NCI-H526 treated with DMSO at 0.1 percent for 48 hours (cell line): ENCODE data around the gene RNF130.
A peak's percentile ranks its signal among the peaks of the same experiment; 100 is the strongest.
"Not testable (repeated sequence)": the region's sequence is repeated elsewhere in the genome, so short reads cannot be mapped to it uniquely, and the experiment has no call there.

ENCODE experiments used
- DNase-seq: peaks from one replicate; lab custom pipeline; 2025; lab: John Stamatoyannopoulos, UW

RNF130 gene

DNA sequence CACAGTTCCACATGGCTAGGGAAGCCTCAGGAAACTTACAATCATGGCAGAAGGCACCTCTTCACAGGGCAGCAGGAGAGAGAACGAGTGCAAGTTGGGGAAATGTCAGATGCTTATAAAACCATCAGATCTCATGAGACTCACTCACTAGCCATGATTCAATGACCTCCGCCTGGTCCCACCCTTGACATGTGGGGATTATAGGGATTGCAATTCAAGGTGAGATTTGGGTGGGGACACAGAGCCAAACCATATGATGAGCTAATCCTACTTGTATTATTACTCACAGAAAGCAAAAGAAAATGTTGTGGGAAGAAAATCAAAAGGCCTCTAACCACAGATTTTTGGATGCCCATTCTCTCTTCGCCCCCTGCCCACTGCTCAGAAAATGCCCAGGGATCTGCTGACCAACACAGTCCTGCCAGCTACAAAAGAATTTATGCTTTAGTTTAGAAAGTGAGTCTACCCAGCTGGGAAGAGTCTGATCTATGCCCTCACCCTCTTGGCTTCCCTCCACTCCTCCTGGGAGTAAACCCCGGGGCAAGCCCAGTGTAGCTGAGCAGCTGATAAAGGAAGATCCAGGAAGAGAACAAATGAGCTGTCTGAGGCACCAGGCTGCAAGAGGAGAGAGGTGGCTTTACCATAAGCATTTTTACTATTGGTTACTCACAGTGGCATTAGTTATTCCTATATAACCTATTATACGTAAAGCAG, 53.1 kb downstream of the RNF130 start:
- DNase-seq = no peak

DNA sequence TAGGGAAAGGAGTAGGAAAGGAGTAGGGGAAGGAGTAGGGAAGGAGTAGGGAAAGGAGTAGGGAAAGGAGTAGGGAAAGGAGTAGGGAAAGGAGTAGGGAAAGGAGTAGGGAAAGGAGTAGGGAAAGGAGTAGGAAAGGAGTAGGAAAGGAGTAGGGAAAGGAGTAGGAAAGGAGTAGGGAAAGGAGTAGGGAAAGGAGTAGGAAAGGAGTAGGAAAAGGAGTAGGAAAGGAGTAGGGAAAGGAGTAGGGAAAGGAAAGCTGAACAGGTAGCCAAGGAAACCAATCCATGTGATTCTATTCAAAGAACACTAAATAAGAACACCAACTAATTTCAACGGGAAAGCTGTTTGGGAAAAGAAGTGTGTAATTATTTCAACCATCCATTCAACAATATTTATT, 56.0 kb downstream of the RNF130 start:
- not testable (repeated sequence) for DNase-seq

DNA sequence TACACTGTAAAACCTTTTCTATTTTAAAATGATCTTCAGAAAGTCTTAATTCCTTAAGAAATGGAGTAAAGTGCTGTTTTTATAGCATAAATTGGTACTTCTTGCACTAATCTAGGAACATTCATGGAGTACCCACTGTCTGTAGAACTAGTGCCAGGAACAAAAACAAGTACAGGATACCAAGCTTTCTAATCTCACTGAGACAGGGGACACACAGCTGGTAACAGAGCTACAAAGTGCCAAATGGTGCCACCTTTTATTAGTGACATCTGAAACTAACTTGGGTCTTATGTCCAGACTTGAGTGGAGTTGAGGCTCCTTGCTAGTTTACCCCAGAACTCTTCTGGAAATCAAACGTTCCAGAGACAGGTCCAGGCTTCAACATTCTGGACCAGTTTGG, 57.9 kb downstream of the RNF130 start:
- no peak for DNase-seq

DNA sequence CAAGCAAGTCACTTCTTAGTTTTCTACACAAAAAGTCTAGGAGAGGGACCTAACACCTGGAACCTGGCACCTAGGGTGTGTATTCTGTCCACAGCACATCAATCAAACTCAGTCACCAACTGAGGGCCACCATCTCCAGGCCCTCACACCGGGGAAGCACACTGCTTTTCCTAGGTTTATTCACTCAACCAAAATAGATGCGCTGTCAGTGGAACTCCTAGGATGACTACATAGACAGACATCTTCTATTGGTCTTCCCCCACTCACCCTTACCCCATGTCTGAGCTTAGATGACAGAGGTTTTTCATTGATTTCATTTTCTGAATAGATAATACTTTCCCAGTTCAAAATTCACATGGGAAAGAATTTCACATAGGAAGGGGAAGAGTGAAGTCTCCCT, 59.2 kb downstream of the RNF130 start:
- DNase-seq = no peak

DNA sequence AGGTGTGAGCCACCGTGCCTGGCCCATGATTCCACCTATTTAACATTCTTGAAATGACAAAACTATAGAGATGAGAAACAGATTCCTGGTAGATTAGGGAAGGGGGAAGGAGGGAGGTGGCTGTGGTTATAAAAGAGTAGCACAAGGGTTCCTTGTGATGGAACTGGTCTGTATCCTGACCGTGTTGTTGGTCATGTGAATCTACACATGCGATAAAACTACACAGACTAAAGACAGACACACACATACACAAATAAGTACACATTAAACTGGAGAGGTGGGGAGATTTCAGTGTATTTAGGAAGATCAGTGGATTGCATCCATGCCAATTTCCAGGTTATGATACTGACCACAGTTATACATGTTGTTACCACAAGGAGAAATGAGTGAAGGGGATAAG, 60.9 kb downstream of the RNF130 start:
- no peak for DNase-seq

DNA sequence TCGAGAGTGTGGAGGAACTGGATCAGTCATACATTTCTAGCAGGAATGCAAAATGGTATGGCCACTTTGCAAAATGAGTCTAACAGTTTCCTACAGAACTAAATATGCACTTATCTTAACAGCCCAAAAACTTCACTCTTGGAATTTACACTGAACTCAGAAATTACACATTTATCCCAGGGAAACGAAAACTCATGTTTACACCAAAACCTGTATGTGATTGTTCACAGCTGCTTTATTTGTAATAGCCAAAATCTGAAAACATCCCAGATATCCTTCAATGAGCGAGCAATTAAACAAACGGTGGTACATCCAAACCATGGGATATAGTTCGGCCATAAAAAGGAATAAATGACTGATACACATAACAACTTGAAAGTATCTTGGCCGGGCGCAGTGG, 62.0 kb downstream of the RNF130 start:
- no peak for DNase-seq

DNA sequence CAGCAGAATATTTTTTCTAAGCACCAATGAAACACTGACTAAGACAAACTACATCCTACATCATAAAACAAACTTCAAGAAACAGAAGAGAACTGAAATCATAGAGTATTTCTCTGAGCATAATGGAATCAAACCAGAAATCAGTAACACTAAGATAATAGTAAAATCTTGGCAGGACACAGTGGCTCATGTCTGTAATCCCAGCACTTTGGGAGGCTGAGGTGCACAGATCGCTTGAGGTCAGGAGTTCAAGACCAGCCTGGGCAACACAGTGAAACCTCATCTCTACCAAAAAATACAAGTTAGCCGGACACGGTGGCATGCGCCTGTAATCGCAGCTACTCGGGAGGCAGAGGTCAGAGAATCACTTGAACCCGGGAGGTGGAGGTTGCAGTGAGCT, 63.1 kb downstream of the RNF130 start:
- DNase-seq = no peak

DNA sequence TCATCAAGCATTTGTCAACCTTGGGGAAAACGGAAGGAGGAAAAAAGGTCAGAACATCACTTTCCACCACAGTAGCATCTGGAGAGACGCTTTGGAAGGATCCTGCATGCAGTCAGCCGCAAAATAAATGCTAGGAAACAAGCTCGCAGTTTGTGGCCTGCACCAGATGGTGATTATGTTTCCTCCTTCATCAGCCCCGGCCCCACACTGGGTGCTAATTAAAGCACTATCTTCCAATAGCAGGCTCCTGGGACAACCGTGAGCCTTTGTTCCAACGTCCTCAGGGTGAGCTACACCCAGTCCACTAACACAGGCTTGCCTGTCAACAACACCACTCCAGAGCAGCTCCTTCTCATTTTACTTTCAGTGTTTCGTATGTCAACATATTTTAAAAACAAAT, 64.0 kb downstream of the RNF130 start:
- peak; percentile 11 for DNase-seq

DNA sequence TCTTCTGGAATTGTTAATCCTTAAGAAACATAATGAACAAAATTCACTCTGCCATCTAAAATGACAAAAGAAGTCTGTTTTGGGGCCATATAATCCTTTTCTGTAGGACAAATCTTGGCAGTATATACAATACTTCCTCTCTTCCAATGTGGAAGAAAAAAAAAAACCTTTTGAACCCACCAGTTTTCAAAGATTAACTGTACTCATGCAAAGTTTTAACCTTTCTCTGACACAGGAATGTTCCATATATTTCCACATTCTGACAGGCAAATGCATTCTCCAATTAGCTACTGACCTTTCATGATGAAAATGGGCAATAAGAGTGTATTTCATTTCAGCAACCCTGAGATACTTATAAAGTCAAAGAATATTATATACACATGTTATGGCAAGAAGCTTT, 65.4 kb downstream of the RNF130 start:
- no peak for DNase-seq

DNA sequence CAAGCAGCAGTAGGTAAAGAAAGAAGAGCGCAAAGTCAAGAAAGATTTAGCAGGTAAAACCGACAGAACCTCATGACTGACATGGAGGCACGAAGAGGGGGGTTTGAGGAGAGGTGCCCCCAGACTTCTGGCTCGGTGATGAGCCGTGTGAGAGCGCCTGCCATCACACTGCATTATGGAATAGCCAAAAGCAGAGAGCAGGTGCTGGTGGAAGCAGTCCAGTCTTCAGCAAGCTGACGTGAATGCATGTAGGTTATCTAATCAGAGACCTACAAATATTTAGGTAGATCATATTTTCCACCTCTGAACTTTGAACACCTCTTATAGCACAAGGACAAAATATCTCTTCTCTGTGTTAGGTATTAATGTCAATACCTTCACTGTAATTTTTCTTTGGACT, 68.4 kb downstream of the RNF130 start:
- DNase-seq = no peak

DNA sequence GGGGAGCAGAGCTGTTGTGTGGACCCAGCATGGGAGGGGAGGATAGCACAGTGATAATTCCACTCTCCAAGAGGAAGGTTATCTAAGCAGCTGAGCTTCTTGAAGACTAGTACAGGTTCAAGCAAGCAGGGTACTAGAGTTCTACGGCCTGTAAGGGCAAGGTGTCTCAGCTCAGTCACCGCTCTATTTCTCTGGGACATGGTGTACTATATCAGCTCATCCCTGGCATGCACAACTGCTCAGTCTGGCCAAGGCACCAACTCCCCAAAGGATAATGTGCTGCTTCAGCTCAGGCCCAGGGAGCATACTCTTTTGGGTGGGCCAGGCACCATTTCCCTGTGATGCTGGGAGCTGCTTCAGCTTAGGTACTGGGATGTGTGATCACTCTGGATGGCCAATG, 69.8 kb downstream of the RNF130 start:
- DNase-seq = no peak

DNA sequence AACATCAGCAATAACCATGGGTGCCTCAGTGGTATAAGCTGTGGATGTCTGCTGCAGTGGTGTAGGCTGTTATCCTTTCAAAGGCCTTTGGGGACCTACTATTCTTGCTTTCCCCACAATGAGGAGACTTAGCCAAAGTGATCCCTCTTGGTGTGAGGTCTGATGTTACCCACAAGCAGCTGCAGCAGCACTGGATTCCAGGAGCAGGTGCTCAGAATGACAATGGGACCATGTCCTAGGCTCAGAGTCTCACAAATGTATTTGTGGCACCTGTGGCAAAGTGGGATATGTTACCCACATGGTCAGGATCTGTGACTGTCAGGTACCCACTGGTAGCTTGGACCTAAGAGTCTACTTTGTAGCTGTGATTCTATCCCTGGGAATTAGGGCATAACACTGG, 70.4 kb downstream of the RNF130 start:
- DNase-seq = no peak

DNA sequence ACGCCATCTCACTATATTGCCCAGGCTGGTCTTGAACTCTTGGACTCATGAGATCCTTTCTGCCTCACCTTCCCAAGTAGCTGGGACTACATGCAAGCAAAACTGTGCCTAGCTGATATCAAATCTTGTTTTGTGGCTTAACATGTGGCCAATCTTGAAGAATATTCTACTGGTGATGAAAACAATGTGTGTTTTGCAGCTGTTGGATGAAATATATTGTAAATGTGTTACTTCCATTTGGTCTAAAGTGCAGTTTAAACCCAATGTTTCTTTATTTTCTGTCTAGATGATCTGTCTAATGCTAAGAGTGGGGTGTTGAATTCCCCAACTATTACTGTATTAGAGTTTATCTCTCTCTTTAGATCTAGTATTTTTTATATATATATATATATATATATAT, 73.1 kb downstream of the RNF130 start:
- DNase-seq = no peak

DNA sequence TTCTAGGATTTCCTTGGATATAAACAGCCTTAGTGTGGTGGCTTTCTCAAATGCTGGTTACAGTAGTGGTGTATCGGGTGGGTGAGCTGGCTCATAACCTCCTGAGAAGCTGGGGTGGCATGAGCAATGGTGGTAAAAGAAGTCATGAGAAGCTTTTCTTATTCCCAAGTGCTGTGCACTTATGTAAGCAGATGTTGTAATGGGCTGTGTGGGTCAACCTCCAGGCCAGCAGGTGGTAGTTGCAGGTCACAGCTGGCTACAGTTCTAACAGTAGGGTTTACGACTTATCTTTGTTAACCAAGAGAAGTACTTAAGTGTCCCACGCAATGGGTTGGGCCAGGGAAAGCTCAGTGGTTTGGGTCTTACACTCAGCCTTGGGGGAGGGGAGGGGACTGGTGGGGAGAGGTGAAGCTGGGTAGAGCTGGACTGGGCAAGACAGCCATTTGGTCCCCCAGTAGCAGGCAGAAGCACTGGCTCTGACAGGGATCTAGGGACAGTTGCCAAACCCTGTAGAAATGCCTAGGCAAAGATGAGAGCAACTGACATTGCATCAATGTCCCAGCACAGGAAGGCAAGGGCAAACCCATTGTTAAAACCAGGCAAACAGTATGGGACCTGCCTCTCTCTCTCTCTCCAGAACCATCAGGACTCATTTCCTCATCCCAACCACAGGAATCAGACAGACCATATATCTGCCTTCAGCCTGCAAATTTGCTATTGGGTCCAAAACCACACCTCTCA, 76.8 kb downstream of the RNF130 start:
- DNase-seq = no peak

DNA sequence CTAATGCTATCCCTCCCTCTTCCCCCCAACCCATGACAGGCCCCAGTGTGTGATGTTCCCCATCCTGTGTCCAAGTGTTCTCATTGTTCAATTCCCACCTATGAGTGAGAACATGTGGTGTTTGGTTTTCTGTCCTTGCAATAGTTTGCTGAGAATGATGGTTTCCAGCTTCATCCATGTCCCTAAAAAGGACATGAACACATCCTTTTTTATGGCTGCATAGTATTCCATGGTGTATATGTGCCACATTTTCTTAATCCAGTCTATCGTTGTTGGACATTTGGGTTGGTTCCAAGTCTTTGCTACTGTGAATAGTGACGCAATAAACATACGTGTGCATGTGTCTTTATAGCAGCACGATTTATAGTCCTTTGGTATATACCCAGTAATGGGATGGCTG, 78.7 kb downstream of the RNF130 start:
- DNase-seq = not testable (repeated sequence)

DNA sequence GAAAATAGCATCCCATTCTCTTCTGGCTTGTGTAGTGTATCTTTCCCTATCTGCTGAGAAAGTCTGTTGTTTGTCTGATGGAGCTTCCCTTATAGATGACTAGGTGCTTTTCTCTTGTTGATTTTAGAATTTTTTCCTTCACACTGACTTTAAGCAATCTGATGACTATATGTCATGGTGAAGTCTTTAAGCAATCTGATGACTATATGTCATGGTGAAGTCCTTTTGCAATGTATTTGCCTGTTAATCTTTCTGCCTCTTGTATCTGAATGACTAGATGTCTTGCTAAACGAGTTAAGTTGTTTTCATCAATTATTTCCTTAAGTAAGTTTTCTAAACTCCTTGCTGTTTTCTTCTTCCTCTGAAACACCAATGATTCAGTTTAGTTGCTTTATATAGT, 80.5 kb downstream of the RNF130 start:
- no peak for DNase-seq

DNA sequence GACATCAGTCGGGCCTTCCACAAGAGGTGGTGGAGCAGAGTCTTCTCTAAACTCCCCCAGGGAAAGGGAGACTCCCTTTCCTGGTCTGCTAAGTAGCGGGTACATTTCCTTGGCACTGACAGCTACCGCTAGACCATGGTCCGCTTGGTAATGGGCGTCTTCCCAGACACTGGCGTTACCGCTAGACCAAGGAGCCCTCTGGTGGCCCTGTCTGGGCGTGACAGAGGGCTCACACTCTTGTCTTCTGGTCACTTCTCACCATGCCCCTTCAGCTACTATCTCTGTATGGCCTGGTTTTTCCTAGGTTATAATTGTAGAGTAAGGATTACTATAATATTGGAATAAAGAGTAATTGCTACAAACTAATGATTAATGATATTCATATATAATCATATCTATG, 81.0 kb downstream of the RNF130 start:
- DNase-seq = not testable (repeated sequence)

DNA sequence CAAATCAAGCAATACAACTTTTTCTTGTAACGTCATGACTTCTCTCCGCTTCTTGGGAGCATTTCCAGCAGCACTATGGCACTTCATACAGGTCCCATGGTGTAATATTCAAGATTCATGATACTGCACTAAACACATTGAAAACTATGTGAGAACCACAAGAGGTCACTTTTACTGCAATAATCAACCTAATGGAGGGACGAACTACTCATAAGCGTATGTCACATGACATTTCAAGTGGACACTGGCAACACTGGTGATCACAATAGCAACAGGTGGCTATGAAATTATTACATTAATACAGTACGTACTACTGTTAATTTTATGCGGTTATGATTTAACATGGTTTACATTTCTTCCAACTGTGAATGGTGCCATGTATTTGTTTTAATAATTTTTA, 85.2 kb downstream of the RNF130 start:
- DNase-seq = no peak

DNA sequence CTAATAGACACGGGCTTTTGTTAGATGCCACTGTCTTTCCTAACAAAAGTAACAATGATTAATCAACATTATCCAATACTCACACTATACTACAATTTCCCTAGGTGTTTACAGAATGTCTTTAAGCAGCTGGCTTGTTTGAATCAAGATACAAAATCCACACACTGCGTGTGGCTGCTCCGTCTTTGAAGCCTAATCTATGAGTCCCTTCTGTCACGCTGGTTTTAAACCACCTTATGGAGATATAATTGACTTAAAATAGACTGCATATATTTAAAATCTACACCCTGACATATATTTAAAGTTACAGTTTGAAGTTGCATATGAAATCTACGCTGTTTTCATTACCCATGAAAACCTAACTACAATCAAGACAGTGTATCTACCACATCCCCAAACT, 89.9 kb downstream of the RNF130 start:
- DNase-seq = no peak

DNA sequence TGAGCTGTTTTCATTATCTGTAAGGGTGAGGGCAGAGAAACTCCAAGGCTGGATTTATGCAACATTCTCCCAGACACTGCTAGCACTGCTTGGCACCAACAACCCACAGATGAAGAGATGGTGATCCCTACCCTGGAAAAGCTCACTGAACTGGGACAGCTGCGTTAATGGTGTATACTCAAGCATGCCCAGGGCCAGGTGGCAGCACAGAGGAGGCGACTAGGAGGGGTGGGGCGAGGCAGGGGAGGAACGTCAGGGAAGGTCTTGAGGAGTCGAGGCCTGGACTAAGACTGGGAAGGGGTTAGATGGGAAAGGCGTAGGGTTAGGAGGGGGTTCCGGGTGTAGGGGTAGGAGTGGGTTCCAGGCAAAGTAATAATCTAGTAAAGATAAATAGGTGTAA, 90.8 kb downstream of the RNF130 start:
- DNase-seq = no peak

DNA sequence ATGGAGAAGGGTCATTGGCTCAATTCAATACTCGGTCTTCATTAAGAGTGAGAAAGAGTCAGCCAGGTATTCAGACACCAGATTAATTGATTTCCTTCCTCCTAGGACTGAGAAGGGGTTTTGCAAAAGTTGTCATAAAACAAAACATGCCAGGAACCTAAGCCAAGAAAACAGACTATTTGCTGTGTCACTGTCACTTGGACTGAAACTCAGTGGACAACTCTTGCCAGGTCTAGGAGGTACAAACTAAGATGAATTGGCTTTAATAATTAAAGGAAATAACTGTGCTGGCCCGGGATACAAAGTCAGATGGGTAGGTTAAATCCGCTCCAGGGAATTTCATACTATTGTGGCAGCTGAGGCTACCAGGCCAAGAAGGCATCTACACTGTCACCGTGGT, 92.8 kb downstream of the RNF130 start:
- DNase-seq = no peak

DNA sequence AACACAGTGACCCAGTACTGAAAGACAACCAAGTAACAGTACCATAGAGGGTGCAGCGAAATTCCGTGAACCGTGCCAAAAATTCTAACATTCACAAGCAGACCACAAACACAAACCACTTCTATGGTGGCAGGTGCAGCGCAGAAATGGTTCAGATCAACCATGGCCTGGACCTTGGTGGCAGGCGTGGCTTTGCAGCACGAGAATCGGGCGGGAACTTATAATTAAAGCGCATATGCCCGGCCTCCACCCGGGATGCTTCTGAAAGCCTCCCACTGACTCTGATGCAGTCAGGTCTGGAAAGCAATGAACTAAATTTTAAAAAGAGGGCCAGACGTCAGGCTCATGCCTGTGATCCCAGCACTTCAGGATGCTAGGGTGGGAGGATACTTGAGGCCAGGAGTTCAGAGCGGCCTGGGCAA, 95.8 kb downstream of the RNF130 start:
- no peak for DNase-seq

DNA sequence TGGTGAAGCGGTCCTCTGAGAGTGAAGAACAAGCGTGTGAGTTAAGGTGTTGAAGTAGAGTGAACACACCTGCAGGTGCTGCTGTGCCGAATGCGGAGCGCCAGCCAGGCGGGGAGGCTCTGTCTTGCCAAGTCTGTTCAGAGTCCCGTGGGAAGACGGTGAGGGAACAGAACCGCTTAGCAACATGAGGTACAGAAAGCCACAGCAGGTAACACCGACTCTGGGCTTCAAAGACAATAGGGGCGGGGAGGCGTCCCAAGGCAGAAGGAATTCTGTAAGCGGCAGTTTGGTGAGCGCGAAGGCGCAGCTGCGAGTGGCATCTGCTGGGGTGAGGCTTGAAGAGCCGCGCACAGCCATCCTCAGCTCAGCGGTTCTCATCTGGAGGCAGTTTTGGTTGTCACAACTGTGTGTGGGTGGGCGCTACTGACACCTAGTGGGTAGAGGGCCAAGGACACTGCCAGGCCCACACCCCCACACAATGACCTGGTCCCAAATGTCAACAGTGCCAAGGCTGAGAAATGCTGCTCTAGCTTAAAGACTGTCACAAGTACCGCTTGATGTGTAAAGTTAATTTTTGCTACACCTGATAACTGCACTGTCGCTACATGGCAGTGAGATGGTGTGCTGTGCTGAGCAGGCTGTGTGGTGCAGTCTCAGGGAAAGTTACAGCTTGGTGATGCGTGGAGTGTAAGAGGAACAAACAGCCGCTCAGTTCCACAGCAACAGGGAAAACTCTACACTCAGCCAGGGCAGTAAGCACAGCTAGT, 96.4 kb downstream of the RNF130 start:
- no peak for DNase-seq
